ENCODE results near the gene NTM. TPM values are rescaled to one million over a fixed set of nuclear protein-coding genes. Genes with fewer than 3 reads are reported as not detected.

NTM gene
- polyA plus RNA-seq (32.9 to 55.5 TPM (median 47.9 TPM) in 3 replicates), polyA minus RNA-seq (52.1 to 84.5 TPM (median 54.3 TPM) in 3 replicates)
- polyA plus RNA-seq (2011; ENCODE audit: low read depth), result 0.66 TPM
- polyA plus RNA-seq (2011; cell fraction: cytosol; rRNA removed), result 23.1 and 23.3 TPM in 2 replicates
- 70.3 and 87.8 TPM in 2 replicates for polyA plus RNA-seq (2011; cell fraction: nucleus; rRNA removed)
- 0.85 and 43.0 TPM in 2 replicates for polyA plus RNA-seq (2012; ENCODE audit: low replicate concordance)
- polyA minus RNA-seq (2011; cell fraction: cytosol; rRNA and poly(A)+ RNA removed), result 35.7 TPM
- polyA minus RNA-seq (2011; cell fraction: nucleus; rRNA and poly(A)+ RNA removed), result 51.9 and 94.6 TPM in 2 replicates

- DNase-seq (ENCODE audit: low read depth, low spot score), result no peak
- dilution Hi-C loops (cut with MboI; ENCODE audit: extremely low pct_ligation_motif_present, low sequenced_read_pairs), result no loop called here
- Histone ChIP-seq H3K4me2 (ENCODE audit: control insufficient read depth, extremely low read depth, insufficient read depth, low read depth, low read length) (no peak within 1 kb of the TSS), H4K20me1 (ENCODE audit: control insufficient read depth, extremely low read depth, insufficient read depth, low read length) (no peaks in the 10 kb centered on the region), H3K4me1 (ENCODE audit: control insufficient read depth, extremely low read depth, insufficient read depth, low read length) (no peaks in the 10 kb centered on the region), H3K9me1 (ENCODE audit: control insufficient read depth, extremely low read depth, insufficient read depth, low read length) (no peaks in the 10 kb centered on the region), H3K9me3 (ENCODE audit: control insufficient read depth, low read depth, low read length) (no peaks in the 10 kb centered on the region), H3K9ac (ENCODE audit: control insufficient read depth, extremely low read depth, insufficient read depth, low read length) (no peak within 1 kb of the TSS), H3K4me3 (ENCODE audit: control insufficient read depth in 2 of 3, extremely low read depth in 1 of 3, insufficient read depth in 2 of 3, low read depth in 1 of 3, low read length in 3 of 3) (no peak within 1 kb of the TSS), H3K27ac (ENCODE audit: control insufficient read depth, insufficient read depth, low read length) (no peak within 1 kb of the TSS), H2AFZ (ENCODE audit: control insufficient read depth, low read length) (no peak within 1 kb of the TSS), H3K79me2 (ENCODE audit: control insufficient read depth, insufficient read depth, low read length) (no peaks in the 10 kb centered on the region), H3K27me3 (ENCODE audit: control insufficient read depth, extremely low read depth, insufficient read depth, low read length) (peaks cover 34% of the 10 kb centered on the region), H3K36me3 (ENCODE audit: control insufficient read depth in 2 of 2, extremely low read depth in 1 of 2, insufficient read depth in 2 of 2, low read length in 2 of 2) (no peaks in the 10 kb centered on the region)
- no peak for TF ChIP-seq EZH2 (IDR thresholded peaks at IDR 0.05; ENCODE audit: low read length)
- TF ChIP-seq CTCF (optimal IDR thresholded peaks at IDR 0.05 in 1 of 3, IDR thresholded peaks at IDR 0.05 in 1 of 3, conservative IDR thresholded peaks at IDR 0.05 in 1 of 3; ENCODE audit: extremely low read depth in 1 of 3, insufficient read depth in 2 of 3, low read length in 3 of 3), result no peak
- no peak for FAIRE-seq
Observed at GRCh38 chr11:131370090-131370751, at the start of gene NTM. Gene NTM (plus strand): TSS chr11:131370615.

- Histone ChIP-seq H3K9me3 (ENCODE audit: control insufficient read depth, low read depth, low read length) (no peaks in the 10 kb centered on the region), H3K9me1 (ENCODE audit: control insufficient read depth, extremely low read depth, insufficient read depth, low read length) (no peaks in the 10 kb centered on the region), H3K4me3 (ENCODE audit: control insufficient read depth in 2 of 3, extremely low read depth in 1 of 3, insufficient read depth in 2 of 3, low read depth in 1 of 3, low read length in 3 of 3) (no peak overlapping the region), H3K4me1 (ENCODE audit: control insufficient read depth, extremely low read depth, insufficient read depth, low read length) (no peaks in the 10 kb centered on the region), H3K9ac (ENCODE audit: control insufficient read depth, extremely low read depth, insufficient read depth, low read length) (no peak overlapping the region), H3K27ac (ENCODE audit: control insufficient read depth, insufficient read depth, low read length) (no peak overlapping the region), H2AFZ (ENCODE audit: control insufficient read depth, low read length) (no peak overlapping the region), H3K4me2 (ENCODE audit: control insufficient read depth, extremely low read depth, insufficient read depth, low read depth, low read length) (no peak overlapping the region), H4K20me1 (ENCODE audit: control insufficient read depth, extremely low read depth, insufficient read depth, low read length) (no peaks in the 10 kb centered on the region), H3K27me3 (ENCODE audit: control insufficient read depth, extremely low read depth, insufficient read depth, low read length) (no peaks in the 10 kb centered on the region), H3K79me2 (ENCODE audit: control insufficient read depth, insufficient read depth, low read length) (no peaks in the 10 kb centered on the region), H3K36me3 (ENCODE audit: control insufficient read depth in 2 of 2, extremely low read depth in 1 of 2, insufficient read depth in 2 of 2, low read length in 2 of 2) (no peaks in the 10 kb centered on the region)
- dilution Hi-C loops (cut with MboI; ENCODE audit: extremely low pct_ligation_motif_present, low sequenced_read_pairs), result no loop called here
- DNase-seq (ENCODE audit: low read depth, low spot score) (no peak), FAIRE-seq (no peak)
- TF ChIP-seq EZH2 (IDR thresholded peaks at IDR 0.05; ENCODE audit: low read length) (no peak), CTCF (optimal IDR thresholded peaks at IDR 0.05 in 1 of 3, IDR thresholded peaks at IDR 0.05 in 1 of 3, conservative IDR thresholded peaks at IDR 0.05 in 1 of 3; ENCODE audit: extremely low read depth in 1 of 3, insufficient read depth in 2 of 3, low read length in 3 of 3) (no peak)
Observed at GRCh38 chr11:131324921-131325570, 45.4 kb upstream of the NTM start.
